Prostate gland (tissue), 2 donors: ENCODE results near the gene MAP3K19. TPM values are rescaled to one million over a fixed set of nuclear protein-coding genes. Genes with fewer than 3 reads are reported as not detected.
A peak's percentile ranks its signal among the peaks of the same experiment; 100 is the strongest.

Experiments used
- DNase-seq: peaks from one replicate; pipeline ENCODE4 v3.0.0-alpha.2; 2019; ENCODE audit warnings: low spot score
- H3K27ac ChIP-seq, 2 donors: fragments of 200-600 bp; sonication (generic); 2 replicates each; pipeline ENCODE4 v1.5.1; 2017 to 2019
- H3K27me3 ChIP-seq: fragments of 200-600 bp; sonication (generic); replicated peaks from 2 replicates; pipeline ENCODE4 v1.5.1; 2019; ENCODE audit not compliant: insufficient read depth
- H3K36me3 ChIP-seq, 2 donors: fragments of 200-600 bp; sonication (generic); 1 replicate in 1 of 2; 2 replicates in 1 of 2; pipeline versions ENCODE4 v1.5.1 to v1.8.1; 2017 to 2019
- H3K4me1 ChIP-seq: fragments of 200-600 bp; sonication (generic); replicated peaks from 2 replicates; pipeline ENCODE4 v1.5.1; 2019
- H3K4me3 ChIP-seq, 2 donors: fragments of 200-600 bp; sonication (generic); 2 replicates each; pipeline ENCODE4 v1.5.1; 2017 to 2019
- H3K9me3 ChIP-seq: fragments of 200-600 bp; sonication (generic); 2 replicates; pipeline ENCODE4 v1.5.1; 2017
- CTCF ChIP-seq, 4 experiments: fragments of 200-600 bp in 2 of 4; fragments of 450-650 bp in 2 of 4; sonication (generic) in 2 of 4; IDR thresholded peaks; 1 replicate in 3 of 4; 2 replicates in 1 of 4; pipeline ENCODE4 v1.5.1; 2016 to 2019; ENCODE audit warnings: antibody characterized with exemption in 4 of 4, mild to moderate bottlenecking in 2 of 4, moderate library complexity in 2 of 4
- POLR2A ChIP-seq: fragments of 450-650 bp; IDR thresholded peaks from one replicate; pipeline ENCODE4 v1.6.1; 2016; ENCODE audit warnings: antibody characterized with exemption, mild to moderate bottlenecking
- POLR2AphosphoS5 ChIP-seq: sonication (generic); formaldehyde crosslinking; IDR thresholded peaks from one replicate; pipeline ENCODE4 v1.6.1; 2017; ENCODE audit warnings: antibody characterized with exemption
- WGBS: methylation state at CpG from one replicate; pipeline ENCODE4 v1.1.5; 2018; 5-methylcytosine and 5-hydroxymethylcytosine counted together
- intact Hi-C: fragments of 100-400 bp; cut with DNase I; formaldehyde crosslinking; loops from one replicate; pipeline ENCODE4 v1.14.2; 2022
- total RNA-seq, 2 donors: library from RNA; depleted of rRNA; stranded (reverse); fragments of >200 nt; gene quantifications; one replicate each; pipeline ENCODE4 v1.1.0, GENCODE V29; 2016

Gene MAP3K19
- 1 to 10 TPM in 1 of 2 donors, not detected in 1; 2.7 TPM for total RNA-seq

- Histone ChIP-seq H3K4me3 (no peak within 1 kb of the TSS), H3K36me3 (no peaks in the 10 kb centered on the region), H3K27ac (no peak within 1 kb of the TSS), H3K27me3 (no peaks in the 10 kb centered on the region), H3K9me3 (no peaks in the 10 kb centered on the region), H3K4me1 (no peaks in the 10 kb centered on the region)
- intact Hi-C loops = no loop called here
- TF ChIP-seq CTCF (IDR thresholded peaks at IDR 0.05) (no peak), POLR2AphosphoS5 (peak; percentile 57)
- peak; percentile 28 for DNase-seq
These were observed at the start of gene MAP3K19 for GRCh38 chr2:135047300-135047699. TSS of gene MAP3K19 (minus strand) at chr2:135047447. CDS start at chr2:135024647, 22,800 bp downstream.

GRCh38 chr2:135096665-135097446 lies 49.6 kb upstream of the MAP3K19 start:
- Histone ChIP-seq H3K9me3 (no peaks in the 10 kb centered on the region), H3K36me3 (no peaks in the 10 kb centered on the region), H3K4me1 (no peaks in the 10 kb centered on the region), H3K4me3 (no peak overlapping the region), H3K27me3 (no peaks in the 10 kb centered on the region), H3K27ac (no peak overlapping the region)
- 84% methylated on average over 4 of the region's 4 CpGs for WGBS
- intact Hi-C loops = no loop called here
- no peak for TF ChIP-seq POLR2AphosphoS5
- TF ChIP-seq CTCF (IDR thresholded peaks at IDR 0.05) = no peak
- no peak for TF ChIP-seq POLR2A
- no peak for DNase-seq

- intact Hi-C loops = no loop called here
- 100% methylated on average over 3 of the region's 3 CpGs for WGBS
These were observed 48.3 kb upstream of the MAP3K19 start for GRCh38 chr2:135095591-135095990.

GRCh38 chr2:135094508-135094907 lies 47.3 kb upstream of the MAP3K19 start:
- H3K4me1 ChIP-seq = no peaks in the 10 kb centered on the region
- no peaks in the 10 kb centered on the region for H3K27me3 ChIP-seq
- no peak for DNase-seq
- H3K9me3 ChIP-seq = no peaks in the 10 kb centered on the region
- 70% methylated on average over 2 of the region's 2 CpGs for WGBS
- no peak overlapping the region for H3K4me3 ChIP-seq
- intact Hi-C loops = no loop called here
- no peak for TF ChIP-seq POLR2A
- TF ChIP-seq CTCF (IDR thresholded peaks at IDR 0.05) = no peak
- no peak for TF ChIP-seq POLR2AphosphoS5
- no peaks in the 10 kb centered on the region for H3K36me3 ChIP-seq
- no peak overlapping the region for H3K27ac ChIP-seq

More at GRCh38 chr2:135095591-135095990, 48.3 kb upstream of the MAP3K19 start:
- Histone ChIP-seq H3K4me3 (no peak overlapping the region), H3K27ac (no peak overlapping the region), H3K36me3 (no peaks in the 10 kb centered on the region), H3K9me3 (no peaks in the 10 kb centered on the region), H3K27me3 (no peaks in the 10 kb centered on the region), H3K4me1 (no peaks in the 10 kb centered on the region)
- TF ChIP-seq POLR2A = no peak
- no peak for TF ChIP-seq CTCF (IDR thresholded peaks at IDR 0.05)
- DNase-seq = no peak

GRCh38 chr2:135093670-135094330 lies 46.6 kb upstream of the MAP3K19 start:
- DNase-seq = no peak
- H3K4me1 ChIP-seq = no peaks in the 10 kb centered on the region
- 94% methylated on average over 3 of the region's 3 CpGs for WGBS
- TF ChIP-seq POLR2A (no peak), POLR2AphosphoS5 (no peak), CTCF (IDR thresholded peaks at IDR 0.05) (no peak)
- H3K36me3 ChIP-seq = no peaks in the 10 kb centered on the region
- no peak overlapping the region for H3K27ac ChIP-seq
- H3K9me3 ChIP-seq = no peaks in the 10 kb centered on the region
- H3K4me3 ChIP-seq = no peak overlapping the region
- intact Hi-C loops = no loop called here
- H3K27me3 ChIP-seq = no peaks in the 10 kb centered on the region
